ENCODE measurements around the gene CKAP2.
"Not testable (repeated sequence)": the region's sequence is repeated elsewhere in the genome, so short reads cannot be mapped to it uniquely, and the experiment has no call there.

CKAP2 gene

GRCh38 chr13:52451135-52451804, 4.0 kb upstream of the CKAP2 start:
- peak; percentile 58 for DNase-seq

GRCh38 chr13:52452470-52452869, 2.8 kb upstream of the CKAP2 start:
- no peak for DNase-seq

- peak; percentile 60 for DNase-seq
Observed at GRCh38 chr13:52454459-52454819, 839 bp upstream of the CKAP2 start.

GRCh38 chr13:52455677-52456041, 381 bp downstream of the CKAP2 start:
- peak; percentile 86 for DNase-seq

- DNase-seq = no peak
Observed at GRCh38 chr13:52459668-52460067, 4.4 kb downstream of the CKAP2 start.

- DNase-seq = no peak
Observed at GRCh38 chr13:52461265-52461664, 6.0 kb downstream of the CKAP2 start.

GRCh38 chr13:52463526-52463925, 8.2 kb downstream of the CKAP2 start:
- DNase-seq = no peak

- not testable (repeated sequence) for DNase-seq
Observed at GRCh38 chr13:52468487-52468886, 13.2 kb downstream of the CKAP2 start.

- not testable (repeated sequence) for DNase-seq
Observed at GRCh38 chr13:52480677-52481428, 25.6 kb downstream of the CKAP2 start.

- not testable (repeated sequence) for DNase-seq
Observed at GRCh38 chr13:52487078-52487477, 31.8 kb downstream of the CKAP2 start.

GRCh38 chr13:52488763-52489162, 33.5 kb downstream of the CKAP2 start:
- DNase-seq = not testable (repeated sequence)

GRCh38 chr13:52491015-52491414, 35.7 kb downstream of the CKAP2 start:
- not testable (repeated sequence) for DNase-seq

GRCh38 chr13:52494241-52494640, 39.0 kb downstream of the CKAP2 start:
- not testable (repeated sequence) for DNase-seq

GRCh38 chr13:52497979-52498378, 42.7 kb downstream of the CKAP2 start:
- not testable (repeated sequence) for DNase-seq

GRCh38 chr13:52502277-52502676, 47.0 kb downstream of the CKAP2 start:
- not testable (repeated sequence) for DNase-seq

- not testable (repeated sequence) for DNase-seq
Observed at GRCh38 chr13:52505843-52506242, 50.6 kb downstream of the CKAP2 start.

- DNase-seq = not testable (repeated sequence)
Observed at GRCh38 chr13:52509532-52509931, 54.3 kb downstream of the CKAP2 start.

GRCh38 chr13:52510221-52510797, 55.0 kb downstream of the CKAP2 start:
- DNase-seq = not testable (repeated sequence)

GRCh38 chr13:52511598-52511997, 56.3 kb downstream of the CKAP2 start:
- not testable (repeated sequence) for DNase-seq

- DNase-seq = not testable (repeated sequence)
Observed at GRCh38 chr13:52513957-52514596, 58.8 kb downstream of the CKAP2 start.

GRCh38 chr13:52523323-52523722, 68.0 kb downstream of the CKAP2 start:
- DNase-seq = not testable (repeated sequence)
